H9 (cell line): ENCODE measurements around the gene CHD3. TPM values are rescaled to one million over a fixed set of nuclear protein-coding genes. Genes with fewer than 3 reads are reported as not detected.

Source experiments
- DNase-seq: peaks from one replicate; pipeline ENCODE4 v3.0.0-alpha.2; 2017
- H2AFZ ChIP-seq: one replicate; pipeline ENCODE4 v1.6.1; 2013; ENCODE audit warnings: mild to moderate bottlenecking, low read length, control low read depth, moderate library complexity
- H2AK5ac ChIP-seq: 2 replicates; pipeline ENCODE4 v1.6.1; 2013; ENCODE audit warnings: low read length, control low read depth, mixed read lengths; ENCODE audit not compliant: insufficient read length
- H2BK120ac ChIP-seq: one replicate; pipeline ENCODE4 v1.6.1; 2013; ENCODE audit warnings: low read depth, mild to moderate bottlenecking, low read length, control low read depth, inconsistent platforms; ENCODE audit not compliant: poor library complexity, severe bottlenecking
- H2BK12ac ChIP-seq: 2 replicates; pipeline ENCODE4 v1.6.1; 2013; ENCODE audit warnings: low read length, control low read depth, mixed read lengths, low read depth; ENCODE audit not compliant: insufficient read length
- H2BK15ac ChIP-seq: 2 replicates; pipeline ENCODE4 v1.6.1; 2013; ENCODE audit warnings: low read depth, low read length, control low read depth
- H2BK20ac ChIP-seq: one replicate; pipeline ENCODE4 v1.6.1; 2013; ENCODE audit warnings: low read depth, mild to moderate bottlenecking, low read length, control low read depth, inconsistent platforms; ENCODE audit not compliant: poor library complexity, severe bottlenecking
- H2BK5ac ChIP-seq: 2 replicates; pipeline ENCODE4 v1.6.1; 2013; ENCODE audit warnings: low read length, control low read depth, mixed read lengths; ENCODE audit not compliant: insufficient read length
- H3K14ac ChIP-seq: 2 replicates; pipeline ENCODE4 v1.6.1; 2013; ENCODE audit warnings: low read length, control low read depth; ENCODE audit not compliant: insufficient read depth
- H3K18ac ChIP-seq: 2 replicates; pipeline ENCODE4 v1.6.1; 2013; ENCODE audit warnings: low read depth, mild to moderate bottlenecking, mixed read lengths, low read length, control low read depth; ENCODE audit not compliant: insufficient read length
- H3K23ac ChIP-seq: 2 replicates; pipeline ENCODE4 v1.6.1; 2013; ENCODE audit warnings: low read length, control low read depth, mixed read lengths, low read depth; ENCODE audit not compliant: insufficient read length
- H3K23me2 ChIP-seq: 2 replicates; pipeline ENCODE4 v1.6.1; 2013; ENCODE audit warnings: low read depth, mild to moderate bottlenecking, mixed read lengths, low read length, control low read depth; ENCODE audit not compliant: insufficient read length, poor library complexity, severe bottlenecking
- H3K27ac ChIP-seq: 2 replicates; pipeline ENCODE4 v1.5.1; 2013; ENCODE audit warnings: low read length, control low read depth, mixed read lengths, low read depth; ENCODE audit not compliant: insufficient read length
- H3K27me3 ChIP-seq: 2 replicates; pipeline ENCODE4 v1.6.1; 2013; ENCODE audit warnings: low read length, control low read depth, inconsistent platforms; ENCODE audit not compliant: insufficient read depth
- H3K4ac ChIP-seq: 2 replicates; pipeline ENCODE4 v1.6.1; 2013; ENCODE audit warnings: low read depth, mild to moderate bottlenecking, control low read depth, inconsistent platforms, low read length, moderate library complexity
- H3K4me1 ChIP-seq: 2 replicates; pipeline ENCODE4 v1.6.1; 2013; ENCODE audit warnings: low read length, control low read depth, inconsistent platforms; ENCODE audit not compliant: insufficient read depth
- H3K4me2 ChIP-seq: 2 replicates; pipeline ENCODE4 v1.6.1; 2013; ENCODE audit warnings: low read length, control low read depth, mixed read lengths; ENCODE audit not compliant: insufficient read length, insufficient read depth
- H3K56ac ChIP-seq: 2 replicates; pipeline ENCODE4 v1.6.1; 2013; ENCODE audit warnings: low read depth, mild to moderate bottlenecking, mixed read lengths, low read length, control low read depth; ENCODE audit not compliant: insufficient read length
- H3K79me1 ChIP-seq: 2 replicates; pipeline ENCODE4 v1.6.1; 2013; ENCODE audit warnings: low read depth, mild to moderate bottlenecking, moderate library complexity, low read length, control low read depth, inconsistent platforms; ENCODE audit not compliant: insufficient read depth, poor library complexity, severe bottlenecking
- H3K79me2 ChIP-seq: 2 replicates; pipeline ENCODE4 v1.6.1; 2013; ENCODE audit warnings: low read length, control low read depth, inconsistent platforms; ENCODE audit not compliant: insufficient read depth
- H3K9ac ChIP-seq: 2 replicates; pipeline ENCODE4 v1.6.1; 2013; ENCODE audit warnings: low read length, control low read depth, mixed read lengths; ENCODE audit not compliant: insufficient read length; ENCODE audit errors: extremely low read depth
- H3K9me3 ChIP-seq: one replicate; pipeline ENCODE4 v1.6.1; 2013; ENCODE audit warnings: low read depth, low read length, inconsistent platforms; ENCODE audit not compliant: control insufficient read depth
- H3T11ph ChIP-seq: one replicate; pipeline ENCODE4 v1.6.1; 2013; ENCODE audit warnings: mild to moderate bottlenecking, low read length, control low read depth, inconsistent platforms
- H4K20me1 ChIP-seq: one replicate; pipeline ENCODE4 v1.6.1; 2013; ENCODE audit not compliant: control insufficient read depth, insufficient read length, insufficient read depth
- H4K5ac ChIP-seq: 2 replicates; pipeline ENCODE4 v1.6.1; 2013; ENCODE audit warnings: low read depth, mild to moderate bottlenecking, mixed read lengths, low read length, control low read depth; ENCODE audit not compliant: insufficient read length
- H4K8ac ChIP-seq: replicated peaks from 2 replicates; pipeline ENCODE4 v1.6.1; 2013; ENCODE audit warnings: low read length, control low read depth, mixed read lengths, low read depth; ENCODE audit not compliant: insufficient read length
- H4K91ac ChIP-seq: 2 replicates; pipeline ENCODE4 v1.6.1; 2013; ENCODE audit warnings: low read depth, mild to moderate bottlenecking, moderate library complexity, mixed read lengths, low read length, control low read depth; ENCODE audit not compliant: insufficient read length
- H3K27ac Mint-ChIP-seq, 3 experiments: 2 replicates in 2 of 3; 3 replicates in 1 of 3; pipeline ENCODE4 v1.8.0; 2020 to 2021; ENCODE audit warnings: mixed read lengths in 3 of 3, mild to moderate bottlenecking in 1 of 3, moderate library complexity in 1 of 3
- H3K27me3 Mint-ChIP-seq: 2 replicates; pipeline ENCODE4 v1.8.0; 2021; ENCODE audit warnings: low read depth, mild to moderate bottlenecking, moderate library complexity, mixed read lengths
- H3K36me3 Mint-ChIP-seq, 3 experiments: 2 replicates in 2 of 3; 3 replicates in 1 of 3; pipeline ENCODE4 v1.8.0; 2020 to 2021; ENCODE audit warnings: low read depth in 3 of 3, mixed read lengths in 3 of 3; ENCODE audit not compliant: insufficient read depth in 1 of 3
- H3K4me1 Mint-ChIP-seq, 2 experiments: 2 replicates each; pipeline ENCODE4 v1.8.0; 2020; ENCODE audit warnings: mixed read lengths in 2 of 2
- H3K4me3 Mint-ChIP-seq, 2 experiments: 2 replicates in 1 of 2; 3 replicates in 1 of 2; pipeline ENCODE4 v1.8.0; 2020 to 2021; ENCODE audit warnings: mild to moderate bottlenecking in 2 of 2, mixed read lengths in 2 of 2, moderate library complexity in 1 of 2
- H3K9me3 Mint-ChIP-seq, 2 experiments: 2 replicates in 1 of 2; 3 replicates in 1 of 2; pipeline ENCODE4 v1.8.0; 2020; ENCODE audit warnings: mild to moderate bottlenecking in 2 of 2, mixed read lengths in 2 of 2, moderate library complexity in 1 of 2
- CTCF ChIP-seq: fragments of 200-600 bp; sonication (generic); conservative IDR thresholded peaks from 3 replicates; pipeline ENCODE4 v1.8.0; 2021; ENCODE audit warnings: antibody characterized with exemption, mild to moderate bottlenecking
- WGBS: extraction: QIAGEN DNeasy Blood & Tissue Kit; methylation state at CpG from one replicate; pipeline ENCODE4 v1.1.7; 2013; ENCODE audit warnings: missing lambda C conversion rate, low lambda C conversion rate, mixed read lengths; ENCODE audit not compliant: insufficient read length; ENCODE audit errors: extremely low coverage; 5-methylcytosine and 5-hydroxymethylcytosine counted together
- total RNA-seq: library from RNA; stranded (reverse); gene quantifications from 2 replicates; pipeline ENCODE4 v1.2.1, GENCODE V29; 2021

Gene CHD3
- total RNA-seq, 1 experiment from 2014 or later: 33.2 TPM

GRCh38 chr17:7859028-7859427 lies 29.6 kb upstream of the CHD3 start:
- TF ChIP-seq CTCF: no peak
- no peak overlapping the region for H2BK20ac ChIP-seq
- Mint-ChIP-seq H3K4me1 (peaks cover 18 to 21% of the 10 kb centered on the region in 2 experiments), H3K27me3 (peaks cover 5% of the 10 kb centered on the region), H3K9me3 (0 out of 5 replicates have a peak, but pooled peaks cover 0 to 3% of the 10 kb centered on the region in 2 experiments), H3K36me3 (peaks cover 0 to 21% (median 5%) of the 10 kb centered on the region in 3 experiments; a peak in 3 of 7 replicates), H3K4me3 (no peak overlapping the region), H3K27ac (peak overlapping the region in 1 of 3 experiments; percentile 44; a peak in 2 of 7 replicates)
- no peak overlapping the region for H3K27ac ChIP-seq
- no peak overlapping the region for H4K91ac ChIP-seq
- no peak overlapping the region for H2BK120ac ChIP-seq
- WGBS: no CpG with 5 or more reads among the region's 8 CpGs
- H3K23ac ChIP-seq: no peak overlapping the region
- H3K9ac ChIP-seq: peak overlapping the region; percentile 40
- H3K4me2 ChIP-seq: peak overlapping the region; percentile 97
- peaks cover 15% of the 10 kb centered on the region; the same call in 1 of the 2 replicates for H3K27me3 ChIP-seq
- H3K4ac ChIP-seq: no peak overlapping the region
- no peak overlapping the region for H3K56ac ChIP-seq
- no peak overlapping the region for H2AFZ ChIP-seq
- no peak overlapping the region for H4K5ac ChIP-seq
- no peak overlapping the region for H2BK12ac ChIP-seq
- H4K8ac ChIP-seq: no peak overlapping the region
- no peaks in the 10 kb centered on the region for H3K9me3 ChIP-seq
- H3K14ac ChIP-seq: no peak overlapping the region
- no peaks in the 10 kb centered on the region; the same call in 1 of the 2 replicates for H3K4me1 ChIP-seq
- H3K23me2 ChIP-seq: peaks cover 29% of the 10 kb centered on the region
- H3K79me2 ChIP-seq: no peaks in the 10 kb centered on the region
- no peak overlapping the region for H3T11ph ChIP-seq
- DNase-seq: no peak
- no peak overlapping the region for H2AK5ac ChIP-seq
- no peak overlapping the region for H3K18ac ChIP-seq
- H3K79me1 ChIP-seq: no peaks in the 10 kb centered on the region
- no peaks in the 10 kb centered on the region for H4K20me1 ChIP-seq
- no peak overlapping the region for H2BK5ac ChIP-seq
- H2BK15ac ChIP-seq: no peak overlapping the region
